ENCODE results near the gene KLK3. TPM values are rescaled to one million over a fixed set of nuclear protein-coding genes. Genes with fewer than 3 reads are reported as not detected.

KLK3 gene
- total RNA-seq, 1 experiment from 2014 or later, result not detected

DNA sequence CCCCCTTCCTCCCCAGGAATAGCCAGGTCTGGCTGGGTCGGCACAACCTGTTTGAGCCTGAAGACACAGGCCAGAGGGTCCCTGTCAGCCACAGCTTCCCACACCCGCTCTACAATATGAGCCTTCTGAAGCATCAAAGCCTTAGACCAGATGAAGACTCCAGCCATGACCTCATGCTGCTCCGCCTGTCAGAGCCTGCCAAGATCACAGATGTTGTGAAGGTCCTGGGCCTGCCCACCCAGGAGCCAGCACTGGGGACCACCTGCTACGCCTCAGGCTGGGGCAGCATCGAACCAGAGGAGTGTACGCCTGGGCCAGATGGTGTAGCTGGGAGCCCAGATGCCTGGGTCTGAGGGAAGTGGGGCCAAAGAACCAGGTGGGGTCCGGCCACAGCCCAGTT lies 21.7 kb downstream of the KLK3 start:
- Histone ChIP-seq H3K9ac (ENCODE audit: low read length) (no peak overlapping the region), H2AFZ (ENCODE audit: low read depth, low read length, poor library complexity, severe bottlenecking) (no peak overlapping the region), H3K4me1 (ENCODE audit: control insufficient read depth in 1 of 2, insufficient read depth in 2 of 2, low read length in 2 of 2) (no peaks in the 10 kb centered on the region), H3K9me2 (ENCODE audit: insufficient read depth) (no peaks in the 10 kb centered on the region), H3K79me2 (ENCODE audit: insufficient read depth, low read length) (no peaks in the 10 kb centered on the region), H3K27ac (ENCODE audit: low read depth, low read length) (no peak overlapping the region), H3K4me3 (replicated peaks in 1 of 2; ENCODE audit: low read depth in 1 of 2, low read length in 2 of 2) (no peak overlapping the region), H3K4me2 (ENCODE audit: low read length) (no peak overlapping the region), H3K36me3 (ENCODE audit: control insufficient read depth in 1 of 2, insufficient read depth in 2 of 2, low read length in 2 of 2) (no peaks in the 10 kb centered on the region), H3K27me3 (ENCODE audit: insufficient read depth, low read length) (peaks cover 69% of the 10 kb centered on the region), H3K9me3 (ENCODE audit: control insufficient read depth in 1 of 2, insufficient read depth in 1 of 2, low read depth in 1 of 2, low read length in 2 of 2) (no peaks in the 10 kb centered on the region), H4K20me1 (ENCODE audit: insufficient read depth) (no peaks in the 10 kb centered on the region)
- TF ChIP-seq YY1 (IDR thresholded peaks at IDR 0.05; ENCODE audit: extremely low read depth, insufficient replicate concordance, low read depth, low read length) (no peak), EGR1 (IDR thresholded peaks at IDR 0.05; ENCODE audit: low read depth) (no peak), POLR2AphosphoS5 (IDR thresholded peaks at IDR 0.05; ENCODE audit: low read depth, low read length) (no peak), CBX3 (IDR thresholded peaks at IDR 0.05; ENCODE audit: low read depth) (no peak), JUND (IDR thresholded peaks at IDR 0.05) (no peak), TCF7L2 (IDR thresholded peaks at IDR 0.05; ENCODE audit: borderline replicate concordance, extremely low read depth, insufficient read depth, insufficient read length) (no peak), SIN3A (IDR thresholded peaks at IDR 0.05; ENCODE audit: low read depth) (no peak), EZH2 (IDR thresholded peaks at IDR 0.05) (no peak), SP1 (IDR thresholded peaks at IDR 0.05; ENCODE audit: low read depth) (no peak), SRF (IDR thresholded peaks at IDR 0.05; ENCODE audit: low read depth) (no peak)
- TF ChIP-seq, protein P1, sequence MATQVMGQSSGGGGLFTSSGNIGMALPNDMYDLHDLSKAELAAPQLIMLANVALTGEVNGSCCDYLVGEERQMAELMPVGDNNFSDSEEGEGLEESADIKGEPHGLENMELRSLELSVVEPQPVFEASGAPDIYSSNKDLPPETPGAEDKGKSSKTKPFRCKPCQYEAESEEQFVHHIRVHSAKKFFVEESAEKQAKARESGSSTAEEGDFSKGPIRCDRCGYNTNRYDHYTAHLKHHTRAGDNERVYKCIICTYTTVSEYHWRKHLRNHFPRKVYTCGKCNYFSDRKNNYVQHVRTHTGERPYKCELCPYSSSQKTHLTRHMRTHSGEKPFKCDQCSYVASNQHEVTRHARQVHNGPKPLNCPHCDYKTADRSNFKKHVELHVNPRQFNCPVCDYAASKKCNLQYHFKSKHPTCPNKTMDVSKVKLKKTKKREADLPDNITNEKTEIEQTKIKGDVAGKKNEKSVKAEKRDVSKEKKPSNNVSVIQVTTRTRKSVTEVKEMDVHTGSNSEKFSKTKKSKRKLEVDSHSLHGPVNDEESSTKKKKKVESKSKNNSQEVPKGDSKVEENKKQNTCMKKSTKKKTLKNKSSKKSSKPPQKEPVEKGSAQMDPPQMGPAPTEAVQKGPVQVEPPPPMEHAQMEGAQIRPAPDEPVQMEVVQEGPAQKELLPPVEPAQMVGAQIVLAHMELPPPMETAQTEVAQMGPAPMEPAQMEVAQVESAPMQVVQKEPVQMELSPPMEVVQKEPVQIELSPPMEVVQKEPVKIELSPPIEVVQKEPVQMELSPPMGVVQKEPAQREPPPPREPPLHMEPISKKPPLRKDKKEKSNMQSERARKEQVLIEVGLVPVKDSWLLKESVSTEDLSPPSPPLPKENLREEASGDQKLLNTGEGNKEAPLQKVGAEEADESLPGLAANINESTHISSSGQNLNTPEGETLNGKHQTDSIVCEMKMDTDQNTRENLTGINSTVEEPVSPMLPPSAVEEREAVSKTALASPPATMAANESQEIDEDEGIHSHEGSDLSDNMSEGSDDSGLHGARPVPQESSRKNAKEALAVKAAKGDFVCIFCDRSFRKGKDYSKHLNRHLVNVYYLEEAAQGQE (IDR thresholded peaks at IDR 0.05; ENCODE audit: low read depth), result no peak
- TF ChIP-seq, protein P2, sequence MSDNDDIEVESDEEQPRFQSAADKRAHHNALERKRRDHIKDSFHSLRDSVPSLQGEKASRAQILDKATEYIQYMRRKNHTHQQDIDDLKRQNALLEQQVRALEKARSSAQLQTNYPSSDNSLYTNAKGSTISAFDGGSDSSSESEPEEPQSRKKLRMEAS (IDR thresholded peaks at IDR 0.05), result no peak
- POLR2A ChIA-PET, result no interaction called here
- RAD21 ChIA-PET (ENCODE audit: low non-redundant PET in 1 of 2, low total read pairs in 2 of 2, uncharacterized antibody in 2 of 2, unreplicated experiment in 2 of 2), result no interaction called here
- no peak for DNase-seq (ENCODE audit: low read depth, low spot score)
- no TSS peak for BruUV-seq (replicated peaks)
- ATAC-seq, result no peak
- CTCF ChIA-PET, result no interaction called here
- intact Hi-C loops (cut with micrococcal nuclease), result no loop called here
